Measurements from ENCODE around the gene DISC1. TPM values are rescaled to one million over a fixed set of nuclear protein-coding genes. Genes with fewer than 3 reads are reported as not detected.

Gene DISC1
- total and polyA plus RNA-seq, 2 donors (not counting 3 experiments of a cell fraction or from before 2014, with no cell fraction given), result 3.3 to 14.7 TPM

GRCh38 chr1:231879296-231879695, 252.7 kb downstream of the DISC1 start:
- H3K4me3 ChIP-seq (replicated peaks in 1 of 3; ENCODE audit: insufficient read depth in 1 of 3, low read depth in 1 of 3, low read length in 3 of 3), result no peak overlapping the region
- TF ChIP-seq POLR2A (IDR thresholded peaks at IDR 0.05; ENCODE audit: low read depth, low read length) (no peak), FOS (IDR thresholded peaks at IDR 0.05; ENCODE audit: borderline replicate concordance, insufficient read depth, low read length) (no peak), MYC (IDR thresholded peaks at IDR 0.05; ENCODE audit: low read depth, low read length) (no peak), POLR2AphosphoS5 (IDR thresholded peaks at IDR 0.05; ENCODE audit: insufficient read depth, low read depth, low read length) (no peak), CTCF (IDR thresholded peaks at IDR 0.05; ENCODE audit: extremely low read depth in 1 of 2, insufficient read depth in 1 of 2, low read depth in 1 of 2, low read length in 2 of 2) (no peak), EZH2 (IDR thresholded peaks at IDR 0.05; ENCODE audit: borderline replicate concordance, low read depth, low read length, severe bottlenecking) (no peak), GATA2 (IDR thresholded peaks at IDR 0.05; ENCODE audit: insufficient read depth, insufficient read length, low read depth, low read length) (no peak), MAX (IDR thresholded peaks at IDR 0.05; ENCODE audit: insufficient read depth, insufficient read length) (no peak), JUN (IDR thresholded peaks at IDR 0.05; ENCODE audit: borderline replicate concordance, insufficient read depth, insufficient read length, low read depth) (no peak)
- dilution Hi-C loops (cut with MboI; ENCODE audit: extremely low pct_ligation_motif_present, low sequenced_read_pairs), result no loop called here
- H3K4me1 ChIP-seq (ENCODE audit: control insufficient read depth, extremely low read depth, insufficient read depth, low read length), result peaks cover 2% of the 10 kb centered on the region
- no TSS peak for BruUV-seq (replicated peaks)
- CTCF ChIA-PET, result no interaction called here
- DNase-seq (ENCODE audit: low read depth, low spot score), result no peak
- no peaks in the 10 kb centered on the region for H3K27me3 ChIP-seq (ENCODE audit: control insufficient read depth in 2 of 2, insufficient read depth in 2 of 2, low read length in 2 of 2)
- H3K36me3 ChIP-seq (ENCODE audit: control insufficient read depth in 2 of 2, extremely low read depth in 1 of 2, insufficient read depth in 2 of 2, low read length in 2 of 2), result no peaks in the 10 kb centered on the region
- H3K9ac ChIP-seq (replicated peaks; ENCODE audit: extremely low read depth, insufficient read depth, low read length), result no peak overlapping the region
- no peak overlapping the region for H3K4me2 ChIP-seq (ENCODE audit: insufficient read depth, low read length)
- H3K9me3 ChIP-seq (replicated peaks; ENCODE audit: control insufficient read depth, insufficient read depth, low read length), result no peaks in the 10 kb centered on the region
- no peak overlapping the region for H3K27ac ChIP-seq (ENCODE audit: insufficient read depth, low read depth, low read length)
- intact Hi-C loops (cut with micrococcal nuclease), result no loop called here
- no peak for FAIRE-seq
- H3K79me2 ChIP-seq (ENCODE audit: control insufficient read depth, insufficient read depth, low read length), result no peaks in the 10 kb centered on the region
- POLR2A ChIA-PET, result no interaction called here
- H4K20me1 ChIP-seq (replicated peaks; ENCODE audit: control insufficient read depth, extremely low read depth, insufficient read depth, low read length), result no peaks in the 10 kb centered on the region
- H2AFZ ChIP-seq (ENCODE audit: low read depth, low read length), result no peak overlapping the region
- H3K9me1 ChIP-seq (replicated peaks; ENCODE audit: control insufficient read depth, extremely low read depth, insufficient read depth, low read length), result no peaks in the 10 kb centered on the region
